ENCODE measurements around the gene DPP4. TPM values are rescaled to one million over a fixed set of nuclear protein-coding genes. Genes with fewer than 3 reads are reported as not detected.
A peak's percentile ranks its signal among the peaks of the same experiment; 100 is the strongest.

The DPP4 gene
- 15.2 TPM for total RNA-seq

- ATAC-seq (peak; percentile 95), DNase-seq (ENCODE audit: low spot score) (peak; percentile 87)
These were observed at the start of gene DPP4 for GRCh38 chr2:162073888-162074631. TSS of gene DPP4 (minus strand) at chr2:162074215. CDS start at chr2:162073981, 234 bp downstream.

- ATAC-seq (peak; percentile 84), DNase-seq (ENCODE audit: low spot score) (peak; percentile 73)
These were observed 44.4 kb upstream of the DPP4 start for GRCh38 chr2:162118166-162119031.

GRCh38 chr2:162116352-162116751 is 42.3 kb upstream of the DPP4 start:
- DNase-seq (ENCODE audit: low spot score) (no peak), ATAC-seq (no peak)

GRCh38 chr2:162115076-162115475 is 41.1 kb upstream of the DPP4 start:
- no peak for DNase-seq (ENCODE audit: low spot score)
- ATAC-seq, result no peak

- no peak for ATAC-seq
- DNase-seq (ENCODE audit: low spot score), result no peak
These were observed 40.3 kb upstream of the DPP4 start for GRCh38 chr2:162114271-162114670.

GRCh38 chr2:162113776-162114168 is 39.8 kb upstream of the DPP4 start:
- peak; percentile 62 for DNase-seq (ENCODE audit: low spot score)
- peak; percentile 89 for ATAC-seq

GRCh38 chr2:162113088-162113775 is 39.2 kb upstream of the DPP4 start:
- DNase-seq (ENCODE audit: low spot score) (no peak), ATAC-seq (peak; percentile 9)

- peak; percentile 46 for ATAC-seq
- DNase-seq (ENCODE audit: low spot score), result no peak
These were observed 38.2 kb upstream of the DPP4 start for GRCh38 chr2:162111958-162112850.

GRCh38 chr2:162107361-162107901 is 33.4 kb upstream of the DPP4 start:
- DNase-seq (ENCODE audit: low spot score) (no peak), ATAC-seq (no peak)

- ATAC-seq, result no peak
- no peak for DNase-seq (ENCODE audit: low spot score)
These were observed 32.7 kb upstream of the DPP4 start for GRCh38 chr2:162106746-162107145.

GRCh38 chr2:162106146-162106551 is 32.1 kb upstream of the DPP4 start:
- ATAC-seq (no peak), DNase-seq (ENCODE audit: low spot score) (no peak)

- DNase-seq (ENCODE audit: low spot score), result no peak
- ATAC-seq, result no peak
These were observed 29.5 kb upstream of the DPP4 start for GRCh38 chr2:162103443-162104009.

GRCh38 chr2:162100579-162100978 is 26.6 kb upstream of the DPP4 start:
- DNase-seq (ENCODE audit: low spot score) (no peak), ATAC-seq (peak; percentile 73)

- no peak for DNase-seq (ENCODE audit: low spot score)
- no peak for ATAC-seq
These were observed 25.8 kb upstream of the DPP4 start for GRCh38 chr2:162099836-162100235.

GRCh38 chr2:162092658-162093556 is 18.9 kb upstream of the DPP4 start:
- ATAC-seq (no peak), DNase-seq (ENCODE audit: low spot score) (no peak)

- DNase-seq (ENCODE audit: low spot score), result no peak
- ATAC-seq, result no peak
These were observed 18.0 kb upstream of the DPP4 start for GRCh38 chr2:162092008-162092390.

- DNase-seq (ENCODE audit: low spot score) (no peak), ATAC-seq (peak; percentile 63)
These were observed 17.5 kb upstream of the DPP4 start for GRCh38 chr2:162091325-162092007.

- no peak for DNase-seq (ENCODE audit: low spot score)
- ATAC-seq, result no peak
These were observed 16.1 kb upstream of the DPP4 start for GRCh38 chr2:162090109-162090508.
